ENCODE data around the gene MAN2B1. TPM values are rescaled to one million over a fixed set of nuclear protein-coding genes. Genes with fewer than 3 reads are reported as not detected.
"Not testable (repeated sequence)": the region's sequence is repeated elsewhere in the genome, so short reads cannot be mapped to it uniquely, and the experiment has no call there.

Gene MAN2B1
- polyA plus RNA-seq, 3 donors, result 31.3 to 41.3 (median 37.8) TPM

GRCh38 chr19:12623361-12624031 lies 43.0 kb downstream of the MAN2B1 start:
- DNase-seq, result no peak

GRCh38 chr19:12621253-12622024 lies 45.1 kb downstream of the MAN2B1 start:
- DNase-seq, result not testable (repeated sequence)

- DNase-seq, result no peak
Measured at GRCh38 chr19:12617646-12618045, 48.9 kb downstream of the MAN2B1 start.

GRCh38 chr19:12611361-12611699 lies 55.2 kb downstream of the MAN2B1 start:
- peak; percentile 88 for DNase-seq

GRCh38 chr19:12610540-12611360 lies 55.8 kb downstream of the MAN2B1 start, which contains the start of the genes ZNF490 and ZNF791:
Gene ZNF490, minus strand, starts transcription at chr19:12610813. Its CDS starts 133 bp downstream, at chr19:12610680.
Gene ZNF791, plus strand, starts transcription at chr19:12610920. Its CDS starts 160 bp downstream, at chr19:12611080.
- peak; percentile 99 for DNase-seq

GRCh38 chr19:12607631-12608030 lies 58.9 kb downstream of the MAN2B1 start:
- DNase-seq, result no peak

- no peak for DNase-seq
Measured at GRCh38 chr19:12606796-12607195, 59.7 kb downstream of the MAN2B1 start.

GRCh38 chr19:12603714-12604113 lies 62.8 kb downstream of the MAN2B1 start:
- DNase-seq, result no peak

GRCh38 chr19:12597594-12597993 lies 68.9 kb downstream of the MAN2B1 start:
- DNase-seq, result no peak

GRCh38 chr19:12596927-12597548 lies 69.5 kb downstream of the MAN2B1 start:
- DNase-seq, result peak; percentile 47

Other genes starting within 250 kb of the MAN2B1 start
- 10 to 100 TPM; 10.2 to 13.3 (median 11.0) TPM for gene ZNF443, start 225.7 kb downstream of the MAN2B1 start, polyA plus RNA-seq (ENCODE audit: insufficient read length in 3 of 3)
- 10 to 100 TPM in 1 of 3 donors, 1 to 10 TPM in 2; 6.1 to 13.9 (median 7.5) TPM for gene ZNF709, start 181.9 kb downstream of the MAN2B1 start, polyA plus RNA-seq (ENCODE audit: insufficient read length in 3 of 3)
- gene ZNF564, start 115.3 kb downstream of the MAN2B1 start, polyA plus RNA-seq (ENCODE audit: insufficient read length in 3 of 3), result 10 to 100 TPM; 12.0 to 13.6 (median 12.7) TPM
- 1 to 10 TPM; 4.2 to 5.8 (median 5.6) TPM for gene ZNF490, start 55.9 kb downstream of the MAN2B1 start, polyA plus RNA-seq (ENCODE audit: insufficient read length in 3 of 3)
- gene ZNF791, start 55.8 kb downstream of the MAN2B1 start, polyA plus RNA-seq (ENCODE audit: insufficient read length in 3 of 3), result 10 to 100 TPM; 14.8 to 26.2 (median 22.0) TPM
- gene WDR83, start 65 bp upstream of the MAN2B1 start, polyA plus RNA-seq (ENCODE audit: insufficient read length in 3 of 3), result 10 to 100 TPM; 19.7 to 27.9 (median 27.8) TPM
- gene DHPS, start 15.1 kb upstream of the MAN2B1 start, polyA plus RNA-seq (ENCODE audit: insufficient read length in 3 of 3), result 10 to 100 TPM; 83.0 to 91.7 (median 87.7) TPM
- gene GNG14, start 21.3 kb upstream of the MAN2B1 start, polyA plus RNA-seq (ENCODE audit: insufficient read length in 3 of 3), result under 1 TPM in 2 of 3 donors, not detected in 1; 0.28 to 0.68 TPM
- 10 to 100 TPM; 16.6 to 18.9 (median 18.3) TPM for gene FBXW9, start 29.9 kb upstream of the MAN2B1 start, polyA plus RNA-seq (ENCODE audit: insufficient read length in 3 of 3)
- 10 to 100 TPM; 73.6 to 96.4 (median 81.7) TPM for gene TNPO2, start 57.2 kb upstream of the MAN2B1 start, polyA plus RNA-seq (ENCODE audit: insufficient read length in 3 of 3)
- gene TRIR, start 67.9 kb upstream of the MAN2B1 start, polyA plus RNA-seq (ENCODE audit: insufficient read length in 3 of 3), result 100 to 1,000 TPM; 172 to 217 (median 201) TPM
- 10 to 100 TPM; 86.8 to 98.0 (median 91.7) TPM for gene GET3, start 70.8 kb upstream of the MAN2B1 start, polyA plus RNA-seq (ENCODE audit: insufficient read length in 3 of 3)
- gene BEST2, start 85.0 kb upstream of the MAN2B1 start, polyA plus RNA-seq (ENCODE audit: insufficient read length in 3 of 3), result under 1 TPM in 1 of 3 donors, not detected in 2; 0.15 TPM
- gene HOOK2, start 108.8 kb upstream of the MAN2B1 start, polyA plus RNA-seq (ENCODE audit: insufficient read length in 3 of 3), result 10 to 100 TPM; 48.8 to 89.5 (median 81.1) TPM
- gene JUNB, start 124.7 kb upstream of the MAN2B1 start, polyA plus RNA-seq (ENCODE audit: insufficient read length in 3 of 3), result 10 to 100 TPM; 19.6 to 28.7 (median 20.5) TPM
- 100 to 1,000 TPM; 303 to 365 (median 345) TPM for gene PRDX2, start 135.1 kb upstream of the MAN2B1 start, polyA plus RNA-seq (ENCODE audit: insufficient read length in 3 of 3)
- 1 to 10 TPM; 4.4 to 5.8 (median 5.8) TPM for gene THSD8, start 135.3 kb upstream of the MAN2B1 start, polyA plus RNA-seq (ENCODE audit: insufficient read length in 3 of 3)
- gene RNASEH2A, start 139.8 kb upstream of the MAN2B1 start, polyA plus RNA-seq (ENCODE audit: insufficient read length in 3 of 3), result 10 to 100 TPM; 28.8 to 48.4 (median 46.0) TPM
- not detected for gene RTBDN, start 167.8 kb upstream of the MAN2B1 start, polyA plus RNA-seq (ENCODE audit: insufficient read length in 3 of 3)
- 1 to 10 TPM; 1.1 to 1.4 (median 1.3) TPM for gene MAST1, start 171.8 kb upstream of the MAN2B1 start, polyA plus RNA-seq (ENCODE audit: insufficient read length in 3 of 3)
- 10 to 100 TPM in 1 of 3 donors, 1 to 10 TPM in 2; 8.1 to 11.1 (median 9.1) TPM for gene DNASE2, start 214.7 kb upstream of the MAN2B1 start, polyA plus RNA-seq (ENCODE audit: insufficient read length in 3 of 3)
- gene KLF1, start 220.5 kb upstream of the MAN2B1 start, polyA plus RNA-seq (ENCODE audit: insufficient read length in 3 of 3), result under 1 TPM; 0.20 to 0.46 (median 0.45) TPM
- 10 to 100 TPM; 33.9 to 42.9 (median 36.7) TPM for gene GCDH, start 224.4 kb upstream of the MAN2B1 start, polyA plus RNA-seq (ENCODE audit: insufficient read length in 3 of 3)